Endothelial cell of umbilical vein (primary cell): ENCODE data around the gene ZNF609. TPM values are rescaled to one million over a fixed set of nuclear protein-coding genes. Genes with fewer than 3 reads are reported as not detected.

Source experiments
- BruUV-seq: library from RNA; stranded (reverse); fragments of 400-500 nt; replicated peaks from 2 replicates; lab custom pipeline; 2021; lab: Mats Ljungman, UMichigan
- CTCF ChIA-PET: fragments of 300-600, 350-600 bp; sonication (Branson Sonifier 250); formaldehyde crosslinking; loops from one replicate; lab custom pipeline; 2021; ENCODE audit warnings: antibody characterized with exemption, inconsistent platforms; lab: Charles Lee
- POLR2A ChIA-PET: fragments of 300-600, 350-600 bp; sonication (Branson Sonifier 250); formaldehyde crosslinking; loops from one replicate; lab custom pipeline; 2021; ENCODE audit warnings: antibody characterized with exemption, inconsistent platforms; lab: Charles Lee
- DNase-seq: peaks from one replicate; pipeline ENCODE4 v3.0.0-alpha.2; 2011; ENCODE audit warnings: low read depth, low spot score
- FAIRE-seq: peaks from 2 replicates; lab custom pipeline; 2011; peaks lifted over from hg19 to GRCh38; lab: Jason Lieb, UNC
- H2AFZ ChIP-seq: 2 replicates; pipeline ENCODE4 v1.6.0; 2012; ENCODE audit warnings: low read depth, low read length, control low read depth, inconsistent platforms
- H3K27ac ChIP-seq: 2 replicates; pipeline ENCODE4 v1.5.1; 2011; ENCODE audit warnings: low read depth, mild to moderate bottlenecking, control low read depth, low read length, moderate library complexity; ENCODE audit not compliant: insufficient read depth
- H3K27me3 ChIP-seq, 2 experiments: 2 replicates each; pipeline versions ENCODE4 v1.6.0 to v1.6.1; 2011; ENCODE audit warnings: low read length in 2 of 2, mixed read lengths in 1 of 2; ENCODE audit not compliant: control insufficient read depth in 2 of 2, insufficient read depth in 2 of 2
- H3K36me3 ChIP-seq, 2 experiments: 2 replicates in 1 of 2; 3 replicates in 1 of 2; pipeline ENCODE4 v1.5.1; 2011; ENCODE audit warnings: low read length in 2 of 2, mild to moderate bottlenecking in 1 of 2, moderate library complexity in 1 of 2; ENCODE audit not compliant: control insufficient read depth in 2 of 2, insufficient read depth in 2 of 2; ENCODE audit errors: extremely low read depth in 1 of 2
- H3K4me1 ChIP-seq: 3 replicates; pipeline ENCODE4 v1.5.1; 2011; ENCODE audit warnings: mild to moderate bottlenecking, low read length; ENCODE audit not compliant: control insufficient read depth, insufficient read depth; ENCODE audit errors: extremely low read depth
- H3K4me2 ChIP-seq: 2 replicates; pipeline ENCODE4 v1.6.1; 2011; ENCODE audit warnings: low read length, control low read depth, mixed read lengths; ENCODE audit not compliant: insufficient read depth
- H3K4me3 ChIP-seq, 3 experiments: fragments of 200-600 bp in 1 of 3; sonication (generic), shearing (Covaris generic) in 1 of 3; replicated peaks in 1 of 3; 2 replicates each; pipeline ENCODE4 v1.5.1; 2011 to 2016; ENCODE audit warnings: control low read depth in 3 of 3, low read length in 3 of 3, mild to moderate bottlenecking in 2 of 3, inconsistent platforms in 1 of 3, low read depth in 1 of 3, moderate library complexity in 1 of 3; ENCODE audit not compliant: insufficient read depth in 1 of 3
- H3K79me2 ChIP-seq: 2 replicates; pipeline ENCODE4 v1.6.0; 2012; ENCODE audit warnings: low read length, inconsistent platforms; ENCODE audit not compliant: control insufficient read depth, insufficient read depth
- H3K9ac ChIP-seq: replicated peaks from 2 replicates; pipeline ENCODE3; 2011; ENCODE audit warnings: low read length, control low read depth; ENCODE audit not compliant: insufficient read depth; ENCODE audit errors: extremely low read depth
- H3K9me1 ChIP-seq: replicated peaks from 3 replicates; pipeline ENCODE4 v1.6.0; 2011; ENCODE audit warnings: mild to moderate bottlenecking, low read length; ENCODE audit not compliant: control insufficient read depth, insufficient read depth; ENCODE audit errors: extremely low read depth
- H3K9me3 ChIP-seq: replicated peaks from 2 replicates; pipeline ENCODE4 v1.5.1; 2012; ENCODE audit warnings: low read length, inconsistent platforms; ENCODE audit not compliant: control insufficient read depth, insufficient read depth
- H4K20me1 ChIP-seq: replicated peaks from 2 replicates; pipeline ENCODE3; 2011; ENCODE audit warnings: mild to moderate bottlenecking, low read length; ENCODE audit not compliant: control insufficient read depth, insufficient read depth; ENCODE audit errors: extremely low read depth
- EZH2 ChIP-seq: IDR thresholded peaks from 2 replicates; pipeline ENCODE4 v1.6.1; 2012; ENCODE audit warnings: borderline replicate concordance, low read depth, mild to moderate bottlenecking, moderate library complexity, low read length, inconsistent platforms; ENCODE audit not compliant: severe bottlenecking
- FOS ChIP-seq: IDR thresholded peaks from 2 replicates; pipeline ENCODE4 v1.6.1; 2011; ENCODE audit warnings: mild to moderate bottlenecking, low read length, moderate library complexity, borderline replicate concordance; ENCODE audit not compliant: insufficient read depth
- GATA2 ChIP-seq: IDR thresholded peaks from 2 replicates; pipeline ENCODE4 v1.7.0; 2011; ENCODE audit warnings: low read depth, mild to moderate bottlenecking, moderate library complexity, mixed read lengths, low read length; ENCODE audit not compliant: insufficient read length, insufficient read depth
- JUN ChIP-seq: IDR thresholded peaks from 2 replicates; pipeline ENCODE4 v1.6.1; 2011; ENCODE audit warnings: borderline replicate concordance, low read depth; ENCODE audit not compliant: insufficient read length, insufficient read depth
- MYC ChIP-seq: IDR thresholded peaks from one replicate; pipeline ENCODE4 v1.6.1; 2011; ENCODE audit warnings: mild to moderate bottlenecking, low read depth, low read length
- POLR2A ChIP-seq: IDR thresholded peaks from 2 replicates; pipeline ENCODE4 v1.6.1; 2012; ENCODE audit warnings: low read depth, mild to moderate bottlenecking, control low read depth, low read length
- POLR2AphosphoS5 ChIP-seq: IDR thresholded peaks from 2 replicates; pipeline ENCODE4 v1.6.1; 2012; ENCODE audit warnings: low read depth, mild to moderate bottlenecking, control low read depth, low read length, moderate library complexity; ENCODE audit not compliant: insufficient read depth
- dilution Hi-C: fragments of 300-500 bp; cut with MboI; formaldehyde crosslinking; loops from one replicate; pipeline ENCODE4 v1.15.0; 2019; ENCODE audit warnings: low sequenced_read_pairs; ENCODE audit not compliant: extremely low pct_ligation_motif_present
- intact Hi-C: fragments of 100-400 bp; cut with micrococcal nuclease; formaldehyde crosslinking; loops from one replicate; pipeline ENCODE4 v1.10.0; 2022
- polyA plus RNA-seq, 4 experiments: library from polyadenylated mRNA; depleted of rRNA in 3 of 4; stranded (reverse) in 3 of 4; unstranded in 1 of 4; fragments of >200 nt; gene quantifications; 2 replicates each; pipeline versions ENCODE4 v1.2.1 to v1.2.3, GENCODE V29; 2011 to 2012; ENCODE audit warnings: missing spikeins in 1 of 4
- total RNA-seq: library from RNA; stranded (reverse); gene quantifications from 2 replicates; pipeline ENCODE4 v1.2.3, GENCODE V29; 2021
- TF ChIP-seq, protein P1 (sequence below), 2 donors: IDR thresholded peaks; 1 replicate in 1 of 2; 2 replicates in 1 of 2; pipeline ENCODE4 v1.5.1; 2011; ENCODE audit warnings: low read length in 2 of 2, mild to moderate bottlenecking in 2 of 2, moderate library complexity in 2 of 2, control low read depth in 1 of 2, inconsistent platforms in 1 of 2, low read depth in 1 of 2; ENCODE audit not compliant: insufficient read depth in 1 of 2; ENCODE audit errors: extremely low read depth in 1 of 2

Gene ZNF609
- total and polyA plus RNA-seq, 2 donors (not counting 3 experiments of a cell fraction or from before 2014, with no cell fraction given): 18.2 to 49.6 TPM

GRCh38 chr15:64500695-64501395 lies 40.5 kb downstream of the ZNF609 start:
- FAIRE-seq: no peak
- BruUV-seq: no TSS peak
- ChIA-PET POLR2A (no interaction called here), CTCF (interaction anchor here (0.6 to 2.9 kb wide), 7 partner anchors 11 to 181 kb away, joined by 3 to 9 read pairs (median 3); no protein-coding TSS in a partner anchor)
- Histone ChIP-seq H3K4me2 (no peak overlapping the region), H3K9me1 (no peaks in the 10 kb centered on the region), H2AFZ (no peak overlapping the region), H3K36me3 (peaks cover 7 to 18% of the 10 kb centered on the region in 2 experiments), H4K20me1 (peaks cover 7% of the 10 kb centered on the region), H3K9me3 (no peaks in the 10 kb centered on the region), H3K27me3 (no peaks in the 10 kb centered on the region), H3K4me1 (peaks cover 22% of the 10 kb centered on the region), H3K79me2 (peaks cover 89% of the 10 kb centered on the region), H3K4me3 (no peak overlapping the region), H3K27ac (no peak overlapping the region), H3K9ac (no peak overlapping the region)
- intact Hi-C loops: no loop called here
- TF ChIP-seq POLR2AphosphoS5 (no peak), MYC (no peak), FOS (no peak), JUN (no peak), EZH2 (no peak), POLR2A (no peak), GATA2 (no peak)
- TF ChIP-seq, protein P1, sequence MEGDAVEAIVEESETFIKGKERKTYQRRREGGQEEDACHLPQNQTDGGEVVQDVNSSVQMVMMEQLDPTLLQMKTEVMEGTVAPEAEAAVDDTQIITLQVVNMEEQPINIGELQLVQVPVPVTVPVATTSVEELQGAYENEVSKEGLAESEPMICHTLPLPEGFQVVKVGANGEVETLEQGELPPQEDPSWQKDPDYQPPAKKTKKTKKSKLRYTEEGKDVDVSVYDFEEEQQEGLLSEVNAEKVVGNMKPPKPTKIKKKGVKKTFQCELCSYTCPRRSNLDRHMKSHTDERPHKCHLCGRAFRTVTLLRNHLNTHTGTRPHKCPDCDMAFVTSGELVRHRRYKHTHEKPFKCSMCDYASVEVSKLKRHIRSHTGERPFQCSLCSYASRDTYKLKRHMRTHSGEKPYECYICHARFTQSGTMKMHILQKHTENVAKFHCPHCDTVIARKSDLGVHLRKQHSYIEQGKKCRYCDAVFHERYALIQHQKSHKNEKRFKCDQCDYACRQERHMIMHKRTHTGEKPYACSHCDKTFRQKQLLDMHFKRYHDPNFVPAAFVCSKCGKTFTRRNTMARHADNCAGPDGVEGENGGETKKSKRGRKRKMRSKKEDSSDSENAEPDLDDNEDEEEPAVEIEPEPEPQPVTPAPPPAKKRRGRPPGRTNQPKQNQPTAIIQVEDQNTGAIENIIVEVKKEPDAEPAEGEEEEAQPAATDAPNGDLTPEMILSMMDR (IDR thresholded peaks at IDR 0.05; ENCODE audit: extremely low read depth in 1 of 2, insufficient read depth in 1 of 2, low read depth in 1 of 2, low read length in 2 of 2): no peak
- dilution Hi-C loops: no loop called here
- no peak for DNase-seq
